Upper lobe of left lung (tissue), 4 donors: Measurements from ENCODE around the gene NR2F1-AS1.

Experiments
- CTCF ChIP-seq, 6 experiments: fragments of 450-650 bp in 4 of 6; fragments of 200-600 bp in 2 of 6; sonication (generic) in 2 of 6; IDR thresholded peaks; one replicate each; pipeline ENCODE4 v1.5.1; 2016 to 2019; ENCODE audit warnings: antibody characterized with exemption in 6 of 6
- POLR2AphosphoS5 ChIP-seq, 2 donors: sonication (generic); formaldehyde crosslinking; IDR thresholded peaks; one replicate each; pipeline ENCODE4 v1.5.1; 2017; ENCODE audit warnings: antibody characterized with exemption in 2 of 2

GRCh38 chr5:93364378-93364777, 216.6 kb downstream of the NR2F1-AS1 start:
- no peak for TF ChIP-seq POLR2AphosphoS5 (IDR thresholded peaks at IDR 0.05)
- no peak for TF ChIP-seq CTCF (IDR thresholded peaks at IDR 0.05)
